GM19397 (cell line): ENCODE data around the gene RCOR1.
"Not testable (repeated sequence)": the region's sequence is repeated elsewhere in the genome, so short reads cannot be mapped to it uniquely, and the experiment has no call there.

ENCODE experiments used
- ATAC-seq: cut with Tn5 transposase; IDR thresholded peaks from one replicate; pipeline ENCODE4 v1.9.1; 2021; ENCODE audit warnings: mild to moderate bottlenecking, moderate library complexity; ENCODE audit not compliant: unreplicated experiment

Gene RCOR1

GRCh38 chr14:102624666-102625065 lies 32.2 kb downstream of the RCOR1 start:
- no peak for ATAC-seq

DNA sequence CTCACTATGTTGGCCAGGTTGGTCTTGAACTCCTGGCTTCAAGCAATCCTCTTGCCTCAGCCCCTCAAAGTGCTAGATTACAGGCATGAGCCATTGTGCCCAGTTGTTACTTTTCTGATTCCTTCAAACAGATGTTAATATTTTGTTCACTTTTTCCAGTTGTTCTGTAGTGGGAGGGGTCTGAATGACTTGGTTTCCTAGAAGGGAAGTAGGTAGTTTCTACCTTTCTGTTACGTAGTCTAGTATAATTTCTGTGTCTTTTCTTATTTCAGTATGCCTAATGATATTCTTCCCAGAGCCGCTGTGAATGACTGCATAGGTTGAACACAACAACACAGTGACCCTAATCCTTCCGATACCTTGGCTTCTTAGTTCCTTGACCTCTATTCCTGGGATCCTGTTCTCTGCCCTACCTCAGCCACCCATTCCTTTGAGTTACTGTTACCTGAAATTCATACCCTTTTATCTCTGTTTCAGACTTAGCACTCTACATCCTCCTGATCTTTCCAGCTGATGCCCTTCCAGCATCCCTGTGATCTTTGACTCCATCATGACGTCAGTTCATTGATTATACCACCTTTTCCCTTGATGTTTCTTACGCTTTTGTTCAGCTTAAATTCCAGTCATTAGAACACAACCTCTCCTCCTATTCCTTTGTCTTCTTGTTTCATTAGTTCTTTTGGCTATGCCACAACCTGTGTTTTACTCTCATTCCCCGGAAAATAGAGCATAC lies 33.3 kb downstream of the RCOR1 start:
- ATAC-seq: no peak

DNA sequence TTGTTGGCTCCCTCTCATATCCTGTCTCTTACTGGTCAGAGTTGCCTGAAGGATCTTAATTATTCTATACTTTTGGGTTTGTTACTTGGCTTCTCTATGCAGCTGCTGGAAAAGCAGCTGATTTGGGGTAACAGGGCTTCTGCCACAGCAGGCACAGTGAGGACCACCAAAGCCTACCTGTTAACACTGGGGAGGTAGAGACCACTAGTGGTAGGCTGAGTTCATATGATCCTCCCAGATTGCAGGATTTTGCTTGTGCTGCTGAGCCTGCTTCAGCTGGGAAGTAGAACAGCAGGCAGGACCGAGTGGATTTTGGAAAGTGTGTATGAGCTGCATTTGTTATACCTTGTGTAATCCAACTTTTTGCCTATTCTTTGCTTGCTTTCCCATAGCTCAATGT lies 34.1 kb downstream of the RCOR1 start:
- ATAC-seq: no peak

GRCh38 chr14:102629011-102629444 lies 36.6 kb downstream of the RCOR1 start:
- no peak for ATAC-seq

DNA sequence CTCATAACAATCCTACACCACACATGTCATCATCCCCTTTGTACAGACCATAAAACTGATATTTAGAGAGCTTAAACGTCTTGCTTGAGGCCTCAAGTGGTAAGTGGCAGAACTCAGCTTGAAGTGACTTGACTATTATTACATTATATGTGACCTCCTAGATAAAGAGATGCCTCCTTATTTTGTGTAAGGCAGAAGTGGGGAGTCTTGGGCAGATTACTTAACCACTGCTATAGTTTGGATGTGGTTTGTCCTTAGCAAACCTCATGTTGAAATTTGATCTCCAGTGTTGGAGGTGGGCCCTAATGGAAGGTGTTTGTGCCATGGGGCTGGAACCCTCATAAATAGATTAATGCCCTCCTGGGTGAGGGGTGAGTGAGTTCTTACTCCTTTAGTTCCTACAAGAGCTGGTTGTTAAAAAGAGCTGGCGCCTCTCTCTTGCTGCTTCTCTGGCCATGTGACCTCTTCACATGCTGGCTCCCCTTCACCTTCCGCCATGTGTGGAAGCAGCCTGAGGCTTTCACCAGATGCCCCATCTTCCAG lies 37.4 kb downstream of the RCOR1 start:
- ATAC-seq: no peak

DNA sequence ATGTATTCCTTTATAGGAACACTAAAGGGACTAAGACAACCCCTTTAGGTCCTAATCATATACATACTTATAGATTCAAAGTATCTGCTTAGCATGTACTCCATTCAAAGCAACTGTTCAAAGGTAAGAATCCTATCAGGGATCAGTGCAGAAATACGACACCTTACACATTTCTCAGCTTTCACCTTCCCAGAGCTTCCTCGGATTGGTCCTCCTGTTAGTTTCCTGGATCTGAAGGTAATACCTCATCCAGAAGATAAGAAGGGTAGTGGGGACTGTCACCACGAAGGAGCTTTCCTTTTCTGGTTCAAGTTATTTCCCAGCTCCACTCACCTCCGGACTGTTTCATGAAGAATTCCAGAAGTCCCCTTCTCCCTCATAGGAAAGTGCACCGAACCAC lies 38.0 kb downstream of the RCOR1 start:
- no peak for ATAC-seq

DNA sequence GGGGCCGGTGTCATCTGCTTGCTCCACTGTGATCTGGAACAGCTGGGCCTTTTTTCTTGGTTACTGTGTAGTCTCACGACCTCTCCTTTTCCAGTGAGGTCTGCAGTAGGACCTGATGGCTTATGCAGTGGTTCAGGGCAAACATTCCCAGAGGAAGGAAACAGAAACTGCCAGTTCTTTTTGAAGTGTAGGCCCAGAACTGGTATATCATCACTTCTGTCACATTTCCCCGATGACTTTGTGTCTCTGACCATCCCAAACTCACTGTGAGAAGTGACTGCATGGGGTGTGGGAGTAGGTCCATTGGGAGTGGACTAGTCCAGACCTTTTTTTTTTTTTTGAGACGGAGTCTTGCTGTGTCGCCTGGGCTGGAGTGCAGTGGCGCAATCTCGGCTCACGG lies 38.4 kb downstream of the RCOR1 start:
- ATAC-seq: no peak

- no peak for ATAC-seq
These were observed 41.6 kb downstream of the RCOR1 start for GRCh38 chr14:102633906-102634595.

- ATAC-seq: not testable (repeated sequence)
These were observed 47.2 kb downstream of the RCOR1 start for GRCh38 chr14:102639611-102640010.

GRCh38 chr14:102644523-102644922 lies 52.1 kb downstream of the RCOR1 start:
- no peak for ATAC-seq

DNA sequence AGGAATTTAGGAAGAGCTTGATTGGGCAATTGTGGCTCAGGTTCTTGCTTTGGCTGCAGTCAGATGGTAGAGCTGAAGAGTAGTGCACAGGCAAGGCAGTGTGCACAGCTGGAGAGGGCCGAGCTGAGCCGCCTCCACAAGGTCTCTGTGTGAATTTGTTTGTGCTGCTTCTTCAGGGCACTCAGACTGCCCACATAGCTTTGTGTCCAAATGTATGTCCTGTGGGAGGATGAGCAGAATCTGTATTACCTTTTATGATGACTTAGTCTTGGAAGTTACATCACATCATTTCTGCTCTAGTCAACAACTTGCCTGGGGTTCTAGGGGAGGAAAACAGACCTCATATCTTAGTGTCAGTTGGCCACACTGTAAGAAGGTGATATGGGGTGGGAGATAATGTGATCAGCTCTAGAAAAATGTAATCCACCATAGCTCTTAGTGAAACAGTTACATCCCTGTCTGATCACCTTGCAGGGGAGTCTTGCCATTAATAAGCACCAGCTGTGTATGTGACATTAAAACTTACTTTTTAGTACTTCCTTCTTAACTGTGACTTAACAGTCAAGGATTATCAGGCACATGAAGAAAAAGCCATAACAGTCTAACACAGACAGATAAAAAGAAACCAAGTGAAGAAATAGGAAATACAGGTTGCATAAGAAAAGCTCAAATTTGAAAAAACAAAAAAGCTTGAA lies 53.4 kb downstream of the RCOR1 start:
- ATAC-seq: no peak

DNA sequence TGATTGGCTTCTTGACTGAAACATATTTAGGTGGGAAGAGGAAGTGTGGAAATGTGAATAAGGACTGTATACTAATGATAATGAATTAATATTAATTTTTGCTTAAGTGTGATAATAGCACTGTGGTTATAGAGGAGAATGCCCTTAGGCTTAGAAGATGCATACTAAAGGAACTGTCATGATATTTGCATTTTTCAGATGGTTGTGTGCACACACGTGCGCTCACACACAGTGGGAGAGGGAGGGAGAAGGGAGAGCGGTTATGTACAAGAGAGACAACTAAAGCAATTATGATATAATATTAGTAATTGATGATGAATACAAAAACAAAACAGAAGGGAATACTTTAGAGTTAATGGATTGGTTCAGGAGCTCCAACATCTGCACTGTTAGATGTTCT lies 54.2 kb downstream of the RCOR1 start:
- no peak for ATAC-seq

DNA sequence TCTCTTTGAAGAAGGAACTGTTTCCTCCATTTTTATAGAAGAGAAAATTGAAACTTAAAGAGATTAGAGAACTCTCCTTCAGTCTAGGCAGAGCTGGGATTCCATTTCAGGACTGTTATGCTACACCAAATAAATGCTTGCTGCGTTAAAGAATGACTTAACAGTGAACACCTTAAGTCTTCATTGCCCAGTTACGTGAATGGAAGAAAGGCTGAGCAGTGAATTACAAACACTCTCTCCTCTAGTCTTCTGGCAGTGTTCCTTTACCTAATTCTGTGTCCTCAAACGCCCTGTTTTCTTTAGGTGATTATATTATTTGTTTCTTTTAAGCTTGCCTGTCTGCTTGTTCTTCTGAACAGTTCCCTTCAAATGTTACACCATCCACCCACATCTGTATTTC lies 59.7 kb downstream of the RCOR1 start:
- no peak for ATAC-seq

DNA sequence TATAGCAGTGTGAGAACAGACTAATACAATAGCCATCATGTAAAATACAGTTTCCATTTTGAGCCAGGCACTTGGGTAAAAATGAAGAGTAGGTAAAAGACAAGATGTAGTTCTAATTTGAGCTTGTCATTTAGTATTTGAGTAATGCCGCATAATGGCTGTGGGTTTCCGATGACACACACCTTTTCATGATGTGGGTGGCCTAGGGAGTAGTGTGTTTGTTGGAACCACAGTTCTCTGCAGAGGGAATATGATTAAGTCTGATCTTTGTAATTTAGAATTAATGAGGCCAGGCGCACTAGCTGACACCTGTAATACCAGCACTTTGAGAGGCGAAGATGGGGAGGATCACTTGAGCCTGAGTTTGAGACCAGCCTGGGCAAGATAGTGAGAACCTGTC lies 61.8 kb downstream of the RCOR1 start:
- no peak for ATAC-seq

DNA sequence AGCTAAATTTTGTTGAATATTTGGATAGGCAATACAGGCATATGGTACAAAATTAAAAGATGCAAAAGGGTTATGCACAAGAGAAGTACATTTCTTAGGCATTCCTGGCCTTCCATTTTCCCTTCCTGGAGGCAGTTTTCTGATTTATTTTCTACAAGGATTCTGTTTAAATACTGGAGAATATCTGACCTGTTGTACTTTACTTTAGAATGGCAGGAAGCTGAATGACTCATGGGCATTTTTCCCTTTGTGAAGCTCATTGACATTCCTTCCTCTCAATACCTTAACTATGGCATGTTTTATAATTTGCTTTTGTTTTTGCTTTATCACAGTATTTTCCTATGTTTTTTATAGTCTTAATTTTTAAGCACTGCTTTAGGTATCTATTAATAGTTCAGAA lies 62.7 kb downstream of the RCOR1 start:
- ATAC-seq: no peak

GRCh38 chr14:102659797-102660196 lies 67.3 kb downstream of the RCOR1 start:
- ATAC-seq: no peak

DNA sequence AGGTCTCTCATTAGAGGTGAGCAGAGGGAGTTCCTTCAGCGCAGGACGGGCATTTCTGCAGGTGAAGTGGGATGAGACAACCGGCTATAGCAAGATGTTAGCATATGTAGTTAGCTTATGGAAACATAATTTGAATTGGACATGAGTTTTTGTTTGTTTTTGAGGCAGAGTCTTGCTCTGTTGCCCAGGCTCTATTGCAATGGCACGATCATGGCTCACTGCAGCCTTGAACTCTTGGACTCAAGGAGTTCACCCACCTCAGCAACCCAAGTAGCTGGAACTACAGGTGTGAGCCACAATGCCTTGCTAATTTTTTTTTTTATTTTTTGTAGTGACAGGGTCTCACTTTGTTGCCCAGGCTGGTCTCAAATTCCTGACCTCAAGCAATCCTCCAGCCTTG lies 69.2 kb downstream of the RCOR1 start:
- ATAC-seq: no peak

- no peak for ATAC-seq
These were observed 70.4 kb downstream of the RCOR1 start for GRCh38 chr14:102662636-102663430.

DNA sequence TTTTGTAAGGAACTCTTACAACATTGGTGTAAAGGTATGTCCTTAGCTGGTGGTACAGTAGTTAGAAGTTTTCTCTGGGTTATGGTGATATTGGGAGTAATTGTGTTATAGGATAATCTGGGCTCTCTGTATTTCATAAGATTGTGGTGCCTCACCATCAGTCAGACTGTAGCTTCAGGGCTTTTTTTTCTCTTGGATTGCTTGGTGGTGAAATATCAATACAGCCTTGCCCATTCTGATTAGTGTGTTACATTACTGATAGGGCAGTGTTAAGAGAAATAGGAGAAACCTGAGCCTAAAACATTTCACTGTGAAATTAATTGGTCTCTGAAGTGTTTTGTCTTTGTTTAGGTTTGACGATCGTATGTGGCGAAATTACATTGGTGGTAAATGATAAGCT lies 71.0 kb downstream of the RCOR1 start:
- ATAC-seq: no peak

DNA sequence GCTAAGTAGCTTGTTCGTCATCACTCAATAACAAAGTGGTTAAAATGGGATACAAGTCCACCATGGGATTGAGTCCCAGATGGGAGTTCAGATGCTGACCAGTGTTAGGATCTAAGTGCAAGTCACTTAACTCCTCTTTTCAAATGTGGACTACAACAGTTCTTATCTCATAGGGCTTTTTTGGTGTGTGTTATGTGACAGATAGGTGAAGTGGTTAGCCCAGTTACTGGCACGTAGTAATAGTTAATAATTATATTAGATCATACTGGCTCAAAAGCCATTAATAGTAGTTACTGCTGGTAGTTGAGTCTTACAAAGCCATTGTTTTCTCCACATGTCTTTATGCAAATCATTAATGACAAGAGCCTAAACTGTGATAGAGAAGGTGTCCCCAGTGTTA lies 73.2 kb downstream of the RCOR1 start:
- ATAC-seq: no peak

- no peak for ATAC-seq
These were observed 74.2 kb downstream of the RCOR1 start for GRCh38 chr14:102666635-102667034.
